H1 (cell line): ENCODE measurements around the gene MTFR1L. TPM values are rescaled to one million over a fixed set of nuclear protein-coding genes. Genes with fewer than 3 reads are reported as not detected.

Source experiments
- CTCF ChIA-PET: fragments of 300-600 bp; sonication (Branson Sonifier 250); formaldehyde crosslinking; loops from one replicate; lab custom pipeline; 2021; ENCODE audit not compliant: partially characterized antibody; lab: Charles Lee
- POLR2A ChIA-PET: fragments of 300-600 bp; sonication (Branson Sonifier 250); formaldehyde crosslinking; loops from one replicate; lab custom pipeline; 2021; ENCODE audit warnings: inconsistent platforms; ENCODE audit not compliant: partially characterized antibody; lab: Charles Lee
- DNase-seq, 2 experiments: peaks; one replicate each; pipeline versions ENCODE4 v3.0.0 to v3.0.0-alpha.2; 2010 to 2022; ENCODE audit warnings: low spot score in 2 of 2, low read depth in 1 of 2, mixed read lengths in 1 of 2
- FAIRE-seq: peaks from 2 replicates; lab custom pipeline; 2011; peaks lifted over from hg19 to GRCh38; lab: Jason Lieb, UNC
- H2AFZ ChIP-seq: 2 replicates; pipeline ENCODE4 v1.8.1; 2012; ENCODE audit warnings: low read length, inconsistent platforms
- H2AK5ac ChIP-seq: 2 replicates; pipeline ENCODE4 v1.6.1; 2013; ENCODE audit warnings: low read depth, low read length
- H2BK120ac ChIP-seq: replicated peaks from 2 replicates; pipeline ENCODE3; 2013; ENCODE audit warnings: low read depth, low read length, inconsistent platforms
- H2BK12ac ChIP-seq: 2 replicates; pipeline ENCODE4 v1.6.1; 2013; ENCODE audit warnings: low read depth, low read length
- H2BK15ac ChIP-seq: 2 replicates; pipeline ENCODE4 v1.6.1; 2013; ENCODE audit warnings: low read length
- H2BK20ac ChIP-seq: 2 replicates; pipeline ENCODE4 v1.6.1; 2013; ENCODE audit warnings: low read length
- H2BK5ac ChIP-seq: 2 replicates; pipeline ENCODE4 v1.6.1; 2013; ENCODE audit warnings: low read depth, low read length
- H3K14ac ChIP-seq: 2 replicates; pipeline ENCODE4 v1.6.1; 2013; ENCODE audit warnings: inconsistent platforms; ENCODE audit not compliant: insufficient read length
- H3K18ac ChIP-seq: 2 replicates; pipeline ENCODE4 v1.6.1; 2013; ENCODE audit warnings: low read length; ENCODE audit errors: extremely low read depth
- H3K23ac ChIP-seq: 2 replicates; pipeline ENCODE4 v1.6.1; 2013; ENCODE audit warnings: inconsistent platforms; ENCODE audit not compliant: insufficient read length
- H3K23me2 ChIP-seq: 2 replicates; pipeline ENCODE4 v1.6.1; 2013; ENCODE audit warnings: low read depth, low read length
- H3K27ac ChIP-seq: 2 replicates; pipeline ENCODE4 v1.6.1; 2011; ENCODE audit warnings: low read depth, low read length, inconsistent platforms
- H3K27me3 ChIP-seq, 4 experiments: replicated peaks in 1 of 4; 1 replicate in 1 of 4; 2 replicates in 3 of 4; pipeline versions ENCODE4 v1.6.1 to v1.8.1; 2011 to 2013; ENCODE audit warnings: low read length in 3 of 4, mild to moderate bottlenecking in 3 of 4, inconsistent platforms in 2 of 4, mixed read lengths in 2 of 4, moderate library complexity in 1 of 4; ENCODE audit not compliant: control insufficient read depth in 3 of 4, insufficient read depth in 3 of 4; ENCODE audit errors: extremely low read depth in 1 of 4
- H3K36me3 ChIP-seq, 4 experiments: 2 replicates each; pipeline versions ENCODE4 v1.6.1 to v1.8.1; 2011 to 2013; ENCODE audit warnings: mild to moderate bottlenecking in 4 of 4, low read length in 3 of 4, moderate library complexity in 2 of 4, control low read depth in 1 of 4, inconsistent platforms in 1 of 4; ENCODE audit not compliant: insufficient read depth in 4 of 4, control insufficient read depth in 2 of 4
- H3K4ac ChIP-seq: replicated peaks from 2 replicates; pipeline ENCODE3; 2013; ENCODE audit warnings: low read length, low read depth, mixed read lengths, inconsistent platforms; ENCODE audit not compliant: insufficient read length
- H3K4me1 ChIP-seq, 4 experiments: replicated peaks in 1 of 4; 1 replicate in 1 of 4; 2 replicates in 3 of 4; pipeline versions ENCODE4 v1.6.1 to v1.8.1; 2011 to 2013; ENCODE audit warnings: low read length in 3 of 4, inconsistent platforms in 2 of 4, mixed read lengths in 1 of 4; ENCODE audit not compliant: insufficient read depth in 4 of 4, control insufficient read depth in 3 of 4
- H3K4me2 ChIP-seq, 2 experiments: 2 replicates each; pipeline versions ENCODE4 v1.6.1 to v1.8.1; 2011 to 2013; ENCODE audit warnings: low read depth in 2 of 2, low read length in 2 of 2, control low read depth in 1 of 2, inconsistent platforms in 1 of 2, mild to moderate bottlenecking in 1 of 2; ENCODE audit not compliant: insufficient read depth in 1 of 2
- H3K4me3 ChIP-seq, 4 experiments: fragments of 200-600, 300-600 bp in 1 of 4; sonication (generic), shearing (Covaris generic), sonication (Bioruptor Twin) in 1 of 4; 2 replicates each; pipeline versions ENCODE4 v1.5.1 to v1.8.1; 2011 to 2016; ENCODE audit warnings: low read length in 4 of 4, low read depth in 3 of 4, control low read depth in 2 of 4, inconsistent platforms in 2 of 4, mild to moderate bottlenecking in 2 of 4, mixed read lengths in 1 of 4, moderate library complexity in 1 of 4; ENCODE audit not compliant: insufficient read depth in 2 of 4; ENCODE audit errors: extremely low read depth in 1 of 4
- H3K56ac ChIP-seq: replicated peaks from 2 replicates; pipeline ENCODE3; 2013; ENCODE audit warnings: low read depth, mild to moderate bottlenecking, mixed read lengths, low read length, inconsistent platforms; ENCODE audit not compliant: insufficient read length
- H3K79me1 ChIP-seq: 2 replicates; pipeline ENCODE4 v1.6.1; 2013; ENCODE audit warnings: low read depth, low read length, control low read depth
- H3K79me2 ChIP-seq, 2 experiments: 2 replicates each; pipeline versions ENCODE4 v1.6.1 to v1.8.1; 2012 to 2013; ENCODE audit warnings: low read length in 2 of 2, mild to moderate bottlenecking in 2 of 2, inconsistent platforms in 1 of 2; ENCODE audit not compliant: insufficient read depth in 2 of 2, control insufficient read depth in 1 of 2
- H3K9ac ChIP-seq, 4 experiments: replicated peaks in 1 of 4; 1 replicate in 1 of 4; 2 replicates in 3 of 4; pipeline versions ENCODE4 v1.6.1 to v1.8.1; 2011 to 2013; ENCODE audit warnings: low read depth in 3 of 4, low read length in 3 of 4, control low read depth in 2 of 4, mild to moderate bottlenecking in 2 of 4, moderate library complexity in 2 of 4, inconsistent platforms in 1 of 4; ENCODE audit errors: extremely low read depth in 1 of 4
- H3K9me3 ChIP-seq, 2 experiments: 2 replicates each; pipeline versions ENCODE4 v1.6.1 to v1.8.1; 2012 to 2013; ENCODE audit warnings: mild to moderate bottlenecking in 2 of 2, moderate library complexity in 2 of 2, control low read depth in 1 of 2, inconsistent platforms in 1 of 2, low read depth in 1 of 2, low read length in 1 of 2, mixed read lengths in 1 of 2; ENCODE audit not compliant: insufficient read depth in 2 of 2
- H4K20me1 ChIP-seq, 2 experiments: replicated peaks in 1 of 2; 2 replicates each; pipeline versions ENCODE3 to v1.8.1; 2011 to 2013; ENCODE audit warnings: inconsistent platforms in 2 of 2, low read length in 2 of 2, mild to moderate bottlenecking in 1 of 2; ENCODE audit not compliant: insufficient read depth in 2 of 2, control insufficient read depth in 1 of 2
- H4K5ac ChIP-seq: 2 replicates; pipeline ENCODE4 v1.6.1; 2013; ENCODE audit warnings: low read length, low read depth, mixed read lengths, inconsistent platforms; ENCODE audit not compliant: insufficient read length
- H4K8ac ChIP-seq: 2 replicates; pipeline ENCODE4 v1.8.0; 2013; ENCODE audit warnings: mild to moderate bottlenecking, moderate library complexity, low read length, inconsistent platforms; ENCODE audit not compliant: insufficient read depth; ENCODE audit errors: extremely low read depth
- H4K91ac ChIP-seq: replicated peaks from 2 replicates; pipeline ENCODE3; 2013; ENCODE audit warnings: low read length, mixed read lengths, inconsistent platforms; ENCODE audit not compliant: insufficient read length
- ATF2 ChIP-seq: IDR thresholded peaks from 2 replicates; pipeline ENCODE4 v1.6.1; 2012; ENCODE audit warnings: low read length, inconsistent platforms
- CEBPB ChIP-seq: IDR thresholded peaks from 2 replicates; pipeline ENCODE4 v1.6.1; 2012; ENCODE audit warnings: low read depth, low read length
- EZH2 ChIP-seq: fragments of 200-600 bp; sonication (generic); IDR thresholded peaks from 2 replicates; pipeline ENCODE4 v1.7.1; 2012; ENCODE audit warnings: low read depth, mild to moderate bottlenecking, moderate library complexity, low read length, inconsistent platforms; ENCODE audit not compliant: severe bottlenecking
- GABPA ChIP-seq: IDR thresholded peaks from 2 replicates; pipeline ENCODE4 v1.6.1; 2011; ENCODE audit warnings: mild to moderate bottlenecking, low read length, moderate library complexity, borderline replicate concordance; ENCODE audit not compliant: insufficient read depth
- POLR2AphosphoS5 ChIP-seq: IDR thresholded peaks from 2 replicates; pipeline ENCODE4 v1.6.1; 2011; ENCODE audit warnings: low read depth, low read length
- SP2 ChIP-seq: IDR thresholded peaks from 2 replicates; pipeline ENCODE4 v1.6.1; 2012; ENCODE audit warnings: mild to moderate bottlenecking, low read length, inconsistent platforms
- TEAD4 ChIP-seq: IDR thresholded peaks from 2 replicates; pipeline ENCODE4 v1.6.1; 2012; ENCODE audit warnings: low read depth, low read length, inconsistent platforms, mixed read lengths
- WGBS, 2 experiments: shearing (Covaris generic) in 1 of 2; methylation state at CpG; one replicate each; pipeline versions ENCODE4 v1.1.6 to v1.1.7; 2013 to 2015; ENCODE audit warnings: low lambda C conversion rate in 2 of 2, mixed read lengths in 2 of 2, inconsistent platforms in 1 of 2, low coverage in 1 of 2, missing lambda C conversion rate in 1 of 2; ENCODE audit not compliant: insufficient replicate concordance in 2 of 2, insufficient coverage in 1 of 2, insufficient read length in 1 of 2; ENCODE audit errors: extremely low coverage in 1 of 2, missing lambda C conversion rate in 1 of 2; 5-methylcytosine and 5-hydroxymethylcytosine counted together
- polyA plus RNA-seq, 7 experiments: library from polyadenylated mRNA; depleted of rRNA in 3 of 7; stranded (reverse) in 5 of 7; unstranded in 2 of 7; fragments of >200 nt in 5 of 7; fragments of 200-250 nt in 2 of 7; gene quantifications; 1 replicate in 5 of 7; 2 replicates in 1 of 7; 4 replicates in 1 of 7; pipeline versions ENCODE4 v1.2.1 to v1.2.3, GENCODE V29; 2011 to 2013; ENCODE audit warnings: missing spikeins in 2 of 7, mixed read lengths in 2 of 7
- total RNA-seq: library from RNA; stranded (reverse); fragmentation: NEBNext Ultra II Directional; extraction: Animal tissue kit (Norgen Biotek cat#: 25700); gene quantifications from 2 replicates; pipeline ENCODE4 v1.2.1, GENCODE V29; 2021
- TF ChIP-seq, protein P1 (sequence below): IDR thresholded peaks from 2 replicates; pipeline ENCODE4 v1.6.1; 2012; ENCODE audit warnings: inconsistent platforms
- TF ChIP-seq, protein P2 (sequence below): IDR thresholded peaks from 2 replicates; pipeline ENCODE4 v1.6.1; 2011; ENCODE audit warnings: low read length, improper control_type of control experiment

Gene MTFR1L
- total and polyA plus RNA-seq, 2 of the 8 experiments (the other 6 are each of a cell fraction or from before 2014, with no cell fraction given), result 20.8 to 23.1 TPM

DNA sequence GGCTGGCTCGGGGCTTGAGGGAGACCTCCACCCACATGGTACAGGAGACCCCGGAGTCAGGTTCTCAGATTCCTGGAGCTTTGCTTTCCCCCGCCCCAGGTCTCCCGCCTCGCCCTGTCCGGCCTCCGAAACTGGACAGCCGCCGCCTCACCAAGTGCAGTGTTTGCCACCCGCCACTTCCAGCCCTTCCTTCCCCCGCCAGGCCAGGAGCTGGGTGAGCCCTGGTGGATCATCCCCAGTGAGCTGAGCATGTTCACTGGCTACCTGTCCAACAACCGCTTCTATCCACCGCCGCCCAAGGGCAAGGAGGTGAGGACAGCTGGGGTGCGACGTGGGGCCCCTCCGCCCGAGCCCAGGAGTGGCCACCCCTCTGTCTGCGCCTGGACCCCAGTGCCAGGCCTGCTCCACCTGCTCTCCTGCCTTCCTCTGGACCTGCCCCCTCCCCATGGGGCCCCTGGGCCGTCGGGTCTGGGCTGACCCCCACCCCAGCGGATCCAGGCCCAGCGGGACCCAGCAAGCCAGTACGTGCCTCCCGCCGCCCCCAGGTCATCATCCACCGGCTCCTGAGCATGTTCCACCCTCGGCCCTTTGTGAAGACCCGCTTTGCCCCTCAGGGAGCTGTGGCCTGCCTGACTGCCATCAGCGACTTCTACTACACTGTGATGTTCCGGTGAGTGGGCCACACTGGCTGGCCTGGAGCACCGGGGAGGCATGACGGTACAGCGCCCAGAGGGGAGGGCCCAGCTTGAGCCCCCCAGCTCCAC, 11.1 kb upstream of the MTFR1L start:
- Histone ChIP-seq H3K4me1 (peaks cover 0 to 5% (median 2%) of the 10 kb centered on the region in 4 experiments; a peak in 4 of 7 replicates), H2BK15ac (no peak overlapping the region), H3K36me3 (peaks cover 0 to 13% (median 5%) of the 10 kb centered on the region in 4 experiments; a peak in 5 of 8 replicates), H2BK5ac (no peak overlapping the region), H3K56ac (no peak overlapping the region), H3K27me3 (no peaks in the 10 kb centered on the region), H3K9ac (no peak overlapping the region), H2BK120ac (no peak overlapping the region), H3K27ac (no peak overlapping the region), H3K4me2 (no peak overlapping the region), H2AK5ac (no peak overlapping the region), H4K5ac (no peak overlapping the region), H3K79me2 (no peaks in the 10 kb centered on the region), H4K91ac (no peak overlapping the region), H3K79me1 (no peaks in the 10 kb centered on the region; the same call in 1 of the 2 replicates), H3K9me3 (no peaks in the 10 kb centered on the region), H3K18ac (no peak overlapping the region), H3K14ac (no peak overlapping the region), H4K8ac (no peak overlapping the region), H3K4me3 (no peak overlapping the region), H3K4ac (no peak overlapping the region), H4K20me1 (peaks cover 2 to 11% of the 10 kb centered on the region in 2 experiments), H2AFZ (no peak overlapping the region), H3K23ac (no peak overlapping the region), H3K23me2 (no peaks in the 10 kb centered on the region), H2BK12ac (no peak overlapping the region), H2BK20ac (no peak overlapping the region)
- POLR2A ChIA-PET, result interaction anchor here (0.5 to 5.6 kb wide), 3 partner anchors 11 to 201 kb away, joined by 3 to 32 read pairs (median 3); partner anchors contain the start of gene MTFR1L
- 93% methylated on average over 22 of the region's 34 CpGs; no CpG with 5 or more reads in 1 of the 2 experiments for WGBS, 2 experiments
- CTCF ChIA-PET, result interaction anchor here (0.5 to 8.2 kb wide), 31 partner anchors 8 to 527 kb away, joined by 3 to 83 read pairs (median 4); partner anchors contain the start of gene SELENON
- DNase-seq (no peak), FAIRE-seq (no peak)
- no peak for TF ChIP-seq ATF2
- TF ChIP-seq POLR2AphosphoS5, result no peak
- TF ChIP-seq GABPA, result no peak
- no peak for TF ChIP-seq TEAD4
- no peak for TF ChIP-seq EZH2
- no peak for TF ChIP-seq CEBPB
- TF ChIP-seq, protein P1, sequence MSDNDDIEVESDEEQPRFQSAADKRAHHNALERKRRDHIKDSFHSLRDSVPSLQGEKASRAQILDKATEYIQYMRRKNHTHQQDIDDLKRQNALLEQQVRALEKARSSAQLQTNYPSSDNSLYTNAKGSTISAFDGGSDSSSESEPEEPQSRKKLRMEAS, result no peak
- no peak for TF ChIP-seq SP2
- TF ChIP-seq, protein P2, sequence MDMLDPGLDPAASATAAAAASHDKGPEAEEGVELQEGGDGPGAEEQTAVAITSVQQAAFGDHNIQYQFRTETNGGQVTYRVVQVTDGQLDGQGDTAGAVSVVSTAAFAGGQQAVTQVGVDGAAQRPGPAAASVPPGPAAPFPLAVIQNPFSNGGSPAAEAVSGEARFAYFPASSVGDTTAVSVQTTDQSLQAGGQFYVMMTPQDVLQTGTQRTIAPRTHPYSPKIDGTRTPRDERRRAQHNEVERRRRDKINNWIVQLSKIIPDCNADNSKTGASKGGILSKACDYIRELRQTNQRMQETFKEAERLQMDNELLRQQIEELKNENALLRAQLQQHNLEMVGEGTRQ, result no peak
